Measurements from ENCODE around the gene HPSE2.

HPSE2 gene

GRCh38 chr10:98684019-98684899 is 551.4 kb downstream of the HPSE2 start:
- no peak for DNase-seq (ENCODE audit: low read depth)

GRCh38 chr10:98676895-98677294 is 558.8 kb downstream of the HPSE2 start:
- DNase-seq (ENCODE audit: low read depth) = peak; percentile 7

- DNase-seq (ENCODE audit: low read depth) = no peak
Observed at GRCh38 chr10:98675902-98676301, 559.8 kb downstream of the HPSE2 start.

- peak; percentile 37 for DNase-seq (ENCODE audit: low read depth)
Observed at GRCh38 chr10:98673171-98673782, 562.4 kb downstream of the HPSE2 start.

- DNase-seq (ENCODE audit: low read depth) = peak; percentile 4
Observed at GRCh38 chr10:98667081-98667480, 568.6 kb downstream of the HPSE2 start.

GRCh38 chr10:98666276-98666675 is 569.4 kb downstream of the HPSE2 start:
- peak; percentile 23 for DNase-seq (ENCODE audit: low read depth)

GRCh38 chr10:98664329-98665042 is 571.2 kb downstream of the HPSE2 start:
- peak; percentile 29 for DNase-seq (ENCODE audit: low read depth)

GRCh38 chr10:98659951-98660350 is 575.7 kb downstream of the HPSE2 start:
- DNase-seq (ENCODE audit: low read depth) = no peak

GRCh38 chr10:98655492-98655891 is 580.2 kb downstream of the HPSE2 start:
- no peak for DNase-seq (ENCODE audit: low read depth)

- DNase-seq (ENCODE audit: low read depth) = no peak
Observed at GRCh38 chr10:98649170-98649569, 586.5 kb downstream of the HPSE2 start.

GRCh38 chr10:98646998-98647917 is 588.4 kb downstream of the HPSE2 start:
- no peak for DNase-seq (ENCODE audit: low read depth)

GRCh38 chr10:98644466-98644865 is 591.2 kb downstream of the HPSE2 start:
- DNase-seq (ENCODE audit: low read depth) = no peak

- DNase-seq (ENCODE audit: low read depth) = peak; percentile 16
Observed at GRCh38 chr10:98642281-98642680, 593.4 kb downstream of the HPSE2 start.

- DNase-seq (ENCODE audit: low read depth) = no peak
Observed at GRCh38 chr10:98638920-98639319, 596.7 kb downstream of the HPSE2 start.

- DNase-seq (ENCODE audit: low read depth) = no peak
Observed at GRCh38 chr10:98636921-98637329, 598.7 kb downstream of the HPSE2 start.

GRCh38 chr10:98632456-98633150 is 603.0 kb downstream of the HPSE2 start:
- DNase-seq (ENCODE audit: low read depth) = no peak

- no peak for DNase-seq (ENCODE audit: low read depth)
Observed at GRCh38 chr10:98628206-98628605, 607.4 kb downstream of the HPSE2 start.

GRCh38 chr10:98627711-98628110 is 607.9 kb downstream of the HPSE2 start:
- DNase-seq (ENCODE audit: low read depth) = no peak

- no peak for DNase-seq (ENCODE audit: low read depth)
Observed at GRCh38 chr10:98624963-98625362, 610.7 kb downstream of the HPSE2 start.

- DNase-seq (ENCODE audit: low read depth) = no peak
Observed at GRCh38 chr10:98623176-98623575, 612.5 kb downstream of the HPSE2 start.

- no peak for DNase-seq (ENCODE audit: low read depth)
Observed at GRCh38 chr10:98621630-98622029, 614.0 kb downstream of the HPSE2 start.

Measured in EH (cell line).